ENCODE measurements around the gene HPSE2. TPM values are rescaled to one million over a fixed set of nuclear protein-coding genes. Genes with fewer than 3 reads are reported as not detected.

Gene HPSE2
- total RNA-seq, 1 donor = not detected

DNA sequence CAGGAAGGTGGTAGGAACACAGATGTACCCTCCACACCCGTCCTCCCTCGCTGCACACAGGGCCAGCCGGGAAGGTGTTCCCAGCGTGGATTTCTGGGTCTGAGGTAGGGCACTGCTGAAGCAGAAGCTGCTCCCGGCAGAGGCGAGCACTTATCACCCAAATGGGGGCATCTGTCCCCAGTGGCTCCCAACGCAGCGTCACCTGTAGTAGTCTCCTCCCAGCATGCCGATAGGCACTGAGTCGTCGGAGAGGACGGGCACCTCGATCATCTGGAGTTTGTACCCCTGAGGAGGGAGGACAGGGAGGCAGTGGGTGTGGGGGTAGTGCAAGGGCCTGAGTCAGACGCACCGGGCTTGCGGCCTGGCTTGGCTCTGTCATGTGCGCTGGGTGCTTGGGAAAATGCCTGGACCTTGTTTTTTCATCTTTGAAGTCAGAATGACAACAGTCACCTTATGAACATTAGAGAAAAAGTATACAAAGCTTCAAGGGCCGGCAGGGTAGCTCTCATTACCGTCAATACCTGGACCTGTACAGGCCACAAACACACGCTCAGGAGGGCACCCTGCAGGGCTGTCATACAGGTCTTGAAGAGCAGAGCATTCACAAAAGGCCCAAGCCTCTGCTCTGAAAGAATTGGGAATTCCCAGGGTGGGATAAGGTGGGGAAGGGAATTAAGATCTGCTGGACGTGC is 817.5 kb downstream of the HPSE2 start:
- TF ChIP-seq, protein P1, sequence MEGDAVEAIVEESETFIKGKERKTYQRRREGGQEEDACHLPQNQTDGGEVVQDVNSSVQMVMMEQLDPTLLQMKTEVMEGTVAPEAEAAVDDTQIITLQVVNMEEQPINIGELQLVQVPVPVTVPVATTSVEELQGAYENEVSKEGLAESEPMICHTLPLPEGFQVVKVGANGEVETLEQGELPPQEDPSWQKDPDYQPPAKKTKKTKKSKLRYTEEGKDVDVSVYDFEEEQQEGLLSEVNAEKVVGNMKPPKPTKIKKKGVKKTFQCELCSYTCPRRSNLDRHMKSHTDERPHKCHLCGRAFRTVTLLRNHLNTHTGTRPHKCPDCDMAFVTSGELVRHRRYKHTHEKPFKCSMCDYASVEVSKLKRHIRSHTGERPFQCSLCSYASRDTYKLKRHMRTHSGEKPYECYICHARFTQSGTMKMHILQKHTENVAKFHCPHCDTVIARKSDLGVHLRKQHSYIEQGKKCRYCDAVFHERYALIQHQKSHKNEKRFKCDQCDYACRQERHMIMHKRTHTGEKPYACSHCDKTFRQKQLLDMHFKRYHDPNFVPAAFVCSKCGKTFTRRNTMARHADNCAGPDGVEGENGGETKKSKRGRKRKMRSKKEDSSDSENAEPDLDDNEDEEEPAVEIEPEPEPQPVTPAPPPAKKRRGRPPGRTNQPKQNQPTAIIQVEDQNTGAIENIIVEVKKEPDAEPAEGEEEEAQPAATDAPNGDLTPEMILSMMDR (IDR thresholded peaks at IDR 0.05; ENCODE audit: insufficient read depth, low read length) = no peak
- H3K4me3 ChIP-seq (ENCODE audit: low read depth, low read length) = no peak overlapping the region
- no peak for DNase-seq (ENCODE audit: low read depth)

DNA sequence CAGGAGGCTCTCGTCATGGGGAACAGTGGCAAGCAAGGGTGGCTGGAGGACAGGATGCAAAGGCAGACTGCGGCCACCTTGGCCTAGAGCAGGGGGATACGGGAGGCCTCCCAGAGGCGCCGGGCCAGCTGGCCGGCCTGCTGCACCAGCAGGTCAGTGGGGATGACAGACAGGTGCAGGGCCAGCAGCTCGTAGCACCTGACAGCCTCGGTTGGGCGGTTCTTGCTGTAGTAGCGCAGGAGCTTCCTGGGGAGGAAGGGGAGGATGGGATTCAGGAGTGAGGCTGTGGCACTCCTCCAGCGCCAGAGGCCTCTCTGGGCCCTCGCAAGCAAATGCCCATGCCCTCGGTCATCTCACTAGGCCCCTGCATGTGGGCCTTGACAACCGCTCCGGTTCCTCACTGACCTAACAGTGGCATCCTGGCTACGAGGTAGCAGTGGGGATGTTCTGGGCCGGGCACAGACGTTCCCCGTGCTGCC is 818.1 kb downstream of the HPSE2 start:
- DNase-seq (ENCODE audit: low read depth) = no peak
- TF ChIP-seq, protein P1 (IDR thresholded peaks at IDR 0.05; ENCODE audit: insufficient read depth, low read length) = no peak
- H3K4me3 ChIP-seq (ENCODE audit: low read depth, low read length) = no peak overlapping the region

DNA sequence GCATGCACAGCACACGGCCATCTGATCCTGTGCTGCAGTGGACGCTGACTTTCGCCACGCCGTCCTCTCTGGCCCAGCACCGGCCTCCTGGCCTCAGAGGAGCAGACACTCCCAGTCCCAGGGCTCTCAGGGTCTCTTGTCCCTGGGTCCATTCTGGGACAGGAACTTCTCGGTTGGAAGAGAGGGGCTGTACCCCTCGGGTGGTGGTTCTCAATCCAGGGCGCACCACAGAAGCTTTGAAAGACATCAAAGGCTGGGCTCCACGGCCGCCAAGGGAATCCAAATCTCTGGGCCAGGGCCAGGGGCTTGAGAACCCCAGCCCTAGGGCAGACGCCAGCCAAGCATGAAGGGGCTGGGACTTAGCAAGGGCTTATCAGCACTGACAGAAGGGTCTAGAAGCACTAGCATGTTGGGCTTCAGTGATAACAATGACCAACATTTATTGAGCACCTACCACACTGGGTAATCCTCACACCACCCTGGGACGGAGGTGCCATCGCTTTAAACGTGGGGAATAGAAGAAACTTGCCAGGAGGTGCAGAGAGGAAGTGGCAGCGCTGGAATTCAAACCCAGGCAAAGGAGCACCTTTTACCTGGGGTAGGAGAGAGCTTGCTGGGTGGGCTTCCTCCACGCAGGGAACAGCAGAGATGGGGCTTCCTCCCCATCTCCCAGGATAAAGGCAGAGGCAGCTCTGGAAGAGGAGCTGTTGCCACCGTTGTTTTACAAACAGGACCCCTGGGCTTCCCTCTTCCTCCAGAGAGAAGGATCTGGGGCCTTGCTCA is 818.9 kb downstream of the HPSE2 start:
- no peak overlapping the region for H3K4me3 ChIP-seq (ENCODE audit: low read depth, low read length)
- TF ChIP-seq, protein P1 (IDR thresholded peaks at IDR 0.05; ENCODE audit: insufficient read depth, low read length) = no peak
- DNase-seq (ENCODE audit: low read depth) = no peak

DNA sequence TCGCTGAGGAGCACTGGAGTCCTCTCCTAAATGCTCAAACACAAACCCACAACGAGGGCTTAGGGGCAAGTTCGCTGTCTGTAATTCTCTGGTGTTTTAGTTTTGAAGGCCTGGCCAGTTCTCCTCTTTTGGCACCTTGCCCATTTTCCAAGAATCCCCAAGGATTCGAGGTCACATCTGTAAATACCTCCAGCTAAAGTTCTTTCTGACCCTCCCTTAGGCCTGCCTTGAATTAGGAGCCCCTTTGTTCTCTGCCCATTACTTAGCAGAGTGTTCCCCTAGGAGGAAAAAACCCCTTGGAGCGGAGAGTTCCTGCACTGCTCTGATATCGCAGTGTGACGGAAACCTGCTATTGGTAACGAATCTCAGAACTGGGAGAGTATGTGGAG is 819.9 kb downstream of the HPSE2 start:
- no peak overlapping the region for H3K4me3 ChIP-seq (ENCODE audit: low read depth, low read length)
- peak; percentile 37 for DNase-seq (ENCODE audit: low read depth)
- TF ChIP-seq, protein P1 (IDR thresholded peaks at IDR 0.05; ENCODE audit: insufficient read depth, low read length) = no peak

- DNase-seq (ENCODE audit: low read depth) = peak; percentile 92
- peak within 1 kb of the TSS; percentile 77 for H3K4me3 ChIP-seq (ENCODE audit: low read depth, low read length)
- TF ChIP-seq, protein P1 (IDR thresholded peaks at IDR 0.05; ENCODE audit: insufficient read depth, low read length) = no peak
These were observed 820.5 kb downstream of the HPSE2 start, which contains the start of gene PYROXD2 for GRCh38 chr10:98414932-98415730. Gene PYROXD2, minus strand, starts transcription at chr10:98415182. Its CDS starts 47 bp downstream, at chr10:98415135.

DNA sequence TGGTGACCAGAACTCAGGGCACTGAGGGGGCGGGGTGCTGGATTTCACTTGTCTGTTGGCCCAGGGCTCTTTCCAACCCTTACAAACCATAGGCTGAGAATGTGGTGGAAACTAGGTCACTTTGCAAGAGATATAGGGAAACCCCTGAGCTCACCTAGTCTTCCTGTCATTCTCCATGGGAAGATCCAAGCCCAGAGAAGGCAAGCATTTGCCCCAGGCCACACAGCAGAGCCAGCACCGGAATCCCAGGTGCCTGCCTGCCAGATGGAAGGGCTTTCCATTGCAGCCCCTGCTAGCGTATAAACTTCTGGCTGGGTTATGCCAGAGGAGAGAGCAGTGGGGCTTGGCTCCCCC is 821.1 kb downstream of the HPSE2 start:
- peak overlapping the region; percentile 77 for H3K4me3 ChIP-seq (ENCODE audit: low read depth, low read length)
- TF ChIP-seq, protein P1 (IDR thresholded peaks at IDR 0.05; ENCODE audit: insufficient read depth, low read length) = no peak
- DNase-seq (ENCODE audit: low read depth) = no peak
